COLO829 (cell line): Measurements from ENCODE around the gene RPF1.
A peak's percentile ranks its signal among the peaks of the same experiment; 100 is the strongest.
"Not testable (repeated sequence)": the region's sequence is repeated elsewhere in the genome, so short reads cannot be mapped to it uniquely, and the experiment has no call there.

Experiments used
- DNase-seq: peaks from one replicate; pipeline ENCODE4 v3.0.0; 2012; ENCODE audit warnings: low spot score

The RPF1 gene

GRCh38 chr1:84478876-84479868, at the start of gene RPF1:
Gene RPF1 (plus strand): TSS chr1:84479266. CDS start chr1:84479282, 16 bp downstream.
- peak; percentile 59 for DNase-seq

GRCh38 chr1:84430546-84430945, 48.5 kb upstream of the RPF1 start:
- no peak for DNase-seq

DNA sequence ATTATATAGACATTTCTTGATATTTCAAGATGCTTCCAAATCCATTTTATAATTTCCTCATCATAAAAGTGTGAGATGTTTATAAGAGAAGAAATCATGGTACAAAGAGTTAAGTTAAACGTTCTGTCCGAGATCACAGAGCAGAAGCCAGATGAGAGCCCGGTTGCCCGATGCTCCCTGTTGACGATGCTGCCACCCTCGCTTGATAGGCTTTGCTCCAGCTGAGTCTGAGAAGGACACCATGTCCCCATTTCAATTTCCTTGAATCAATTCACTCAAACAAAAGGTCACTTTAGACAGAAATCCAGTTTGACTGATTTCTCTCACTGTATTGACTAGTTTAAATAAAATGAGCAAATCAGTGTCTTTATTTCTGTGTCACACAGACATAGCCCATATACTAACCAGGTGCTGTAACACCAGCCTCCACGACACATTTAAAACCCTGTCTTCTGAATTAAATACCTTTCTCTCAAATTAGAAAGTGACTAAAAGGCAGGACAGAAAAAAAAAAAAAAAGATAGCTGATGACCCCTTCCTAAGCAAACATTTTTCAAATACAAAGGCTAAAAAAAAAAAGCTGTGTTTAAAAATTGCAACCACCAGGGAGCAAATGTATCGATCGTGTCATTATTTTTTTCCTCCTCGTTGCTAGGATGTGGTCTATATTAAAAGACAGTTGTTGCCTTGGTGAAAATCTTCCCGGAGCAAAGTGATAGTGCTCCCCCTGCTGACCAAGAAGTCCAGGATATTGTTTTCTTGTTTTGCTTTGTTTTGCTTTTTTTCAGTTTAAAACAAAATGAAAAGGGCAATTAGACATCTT, 45.6 kb upstream of the RPF1 start:
- DNase-seq = peak; percentile 50

GRCh38 chr1:84434081-84434769, 44.8 kb upstream of the RPF1 start:
- DNase-seq = no peak

- DNase-seq = no peak
Measured at GRCh38 chr1:84434801-84435549, 44.1 kb upstream of the RPF1 start.

DNA sequence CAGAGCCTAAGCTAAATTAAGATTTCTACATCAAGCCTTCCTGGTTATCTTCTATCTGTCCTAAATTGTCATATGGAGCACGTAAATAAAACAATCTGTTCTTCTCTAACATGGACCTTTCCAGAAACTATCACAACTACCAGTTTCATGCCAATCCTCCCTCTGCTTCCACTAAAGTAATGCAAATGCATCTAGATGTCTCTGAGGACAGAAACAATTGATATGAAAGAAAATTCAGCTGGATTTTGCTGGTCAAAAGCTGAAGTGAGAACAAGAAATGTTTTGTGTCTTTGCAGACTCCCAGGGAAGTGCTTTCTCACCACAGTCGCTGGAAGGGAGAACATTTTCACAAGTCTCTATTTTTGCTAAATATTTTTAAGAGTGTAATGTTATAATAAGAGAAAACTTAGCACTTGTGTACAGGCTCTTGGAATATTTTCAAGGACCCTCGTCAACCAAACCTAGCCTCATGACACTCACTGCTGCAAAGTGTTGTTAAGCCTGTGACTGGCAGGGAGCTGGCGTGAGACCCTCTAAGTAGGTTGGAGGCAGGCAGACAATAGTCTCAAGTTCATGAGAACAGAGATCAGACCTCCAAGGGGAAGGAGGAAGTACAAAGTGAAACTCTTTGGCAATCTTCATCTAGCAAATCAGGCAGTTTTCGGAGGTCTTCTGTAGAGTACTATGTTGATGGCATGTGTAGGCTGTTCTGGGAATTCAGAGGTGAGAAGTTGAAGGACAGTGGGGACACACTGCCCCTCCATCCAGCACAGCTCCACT, 42.0 kb upstream of the RPF1 start:
- no peak for DNase-seq

GRCh38 chr1:84442256-84442655, 36.8 kb upstream of the RPF1 start:
- DNase-seq = peak; percentile 61

- not testable (repeated sequence) for DNase-seq
Measured at GRCh38 chr1:84442747-84443646, 36.1 kb upstream of the RPF1 start.

DNA sequence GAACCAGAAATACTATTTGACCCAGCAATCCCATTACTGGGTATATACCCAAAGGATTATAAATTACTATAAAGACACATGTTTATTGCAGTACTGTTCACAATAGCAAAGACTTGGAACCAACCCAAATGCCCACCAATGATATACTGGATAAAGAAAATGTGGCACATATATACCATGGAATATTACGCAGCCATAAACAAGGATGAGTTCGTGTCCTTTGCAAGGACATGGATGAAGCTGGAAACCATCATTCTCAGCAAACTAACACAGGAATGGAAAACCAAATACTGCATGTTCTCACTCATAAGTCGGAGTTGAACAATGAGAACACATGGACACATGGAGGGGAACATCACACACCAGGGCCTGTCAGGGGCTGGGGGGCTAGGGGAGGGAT, 30.4 kb upstream of the RPF1 start:
- not testable (repeated sequence) for DNase-seq

GRCh38 chr1:84450910-84451309, 28.2 kb upstream of the RPF1 start:
- DNase-seq = no peak

GRCh38 chr1:84452436-84452835, 26.6 kb upstream of the RPF1 start:
- no peak for DNase-seq

GRCh38 chr1:84462118-84462517, 16.9 kb upstream of the RPF1 start:
- no peak for DNase-seq

DNA sequence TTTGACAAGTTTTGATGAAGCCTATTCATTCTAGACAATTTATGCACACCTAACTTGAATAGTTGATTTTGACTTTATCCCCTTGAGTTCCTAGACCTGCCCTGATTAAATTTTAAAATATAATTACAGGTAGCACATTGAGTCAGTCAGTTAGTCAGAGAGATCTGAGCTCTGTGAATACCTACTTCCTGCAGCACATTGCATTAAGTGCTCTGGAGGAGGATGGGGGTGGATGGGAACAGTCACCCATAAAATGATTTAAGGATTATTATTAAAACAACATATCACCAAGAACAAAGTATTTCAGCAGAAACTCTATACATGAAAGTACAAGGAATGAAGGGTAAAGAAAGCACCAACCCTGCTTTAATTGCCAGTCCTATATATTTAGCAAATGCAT, 11.8 kb upstream of the RPF1 start:
- no peak for DNase-seq

GRCh38 chr1:84476225-84476624, 2.8 kb upstream of the RPF1 start:
- no peak for DNase-seq

DNA sequence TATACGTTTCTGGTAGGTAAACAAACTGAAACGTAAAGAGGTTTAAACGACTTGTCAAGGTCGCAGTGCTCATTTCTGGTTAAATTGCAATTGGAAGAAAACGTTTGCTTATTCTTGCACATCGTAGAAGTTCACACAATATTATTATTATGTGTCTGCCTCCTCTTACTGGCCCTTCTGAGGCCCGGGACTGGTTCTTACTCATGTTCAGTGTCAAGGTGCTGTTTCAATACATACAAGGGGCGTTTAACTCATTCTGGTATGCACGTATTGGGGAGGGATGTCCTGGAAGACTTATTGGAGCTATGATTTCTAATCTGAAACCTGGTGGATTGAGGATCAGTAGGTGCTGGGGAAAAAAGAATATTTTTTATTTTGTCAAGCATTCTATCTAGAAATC, 932 bp downstream of the RPF1 start:
- DNase-seq = no peak

DNA sequence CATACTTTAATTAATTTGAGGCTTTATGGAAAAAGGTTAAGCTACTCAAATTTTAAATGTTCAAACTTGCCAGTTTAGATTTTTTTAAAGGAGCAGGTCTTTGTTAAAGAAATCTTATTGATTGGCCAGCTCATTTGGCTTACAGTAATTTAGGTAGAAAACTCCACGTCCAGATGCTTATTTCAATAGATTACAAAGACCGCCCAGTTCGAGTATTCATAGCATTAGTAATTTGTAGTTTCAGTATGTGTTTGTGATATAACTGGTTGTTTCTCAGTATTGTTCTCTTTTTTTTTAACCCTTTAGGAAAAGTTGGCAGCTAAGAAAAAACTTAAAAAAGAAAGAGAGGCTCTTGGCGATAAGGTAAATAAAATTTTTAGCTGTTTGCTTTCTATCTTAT, 1.6 kb downstream of the RPF1 start:
- no peak for DNase-seq

DNA sequence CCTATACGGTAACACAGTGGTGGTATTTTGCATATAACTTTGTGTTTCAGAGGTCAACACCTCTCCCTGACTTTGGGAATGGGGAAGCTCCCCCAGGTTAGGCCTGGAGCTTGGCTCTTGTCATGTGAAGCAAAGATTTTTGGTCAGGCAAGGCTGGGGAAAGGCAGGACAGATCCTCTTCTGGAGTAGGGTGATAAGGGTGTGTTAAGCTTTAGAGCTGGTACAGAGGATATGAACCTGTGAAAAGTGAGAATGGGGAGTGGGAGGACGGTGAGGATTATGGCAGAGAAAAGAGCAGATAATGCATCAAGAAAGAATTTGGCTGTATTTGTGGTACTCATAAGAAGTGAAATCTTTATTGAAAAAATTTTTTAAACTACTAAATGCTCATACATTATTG, 2.3 kb downstream of the RPF1 start:
- DNase-seq = no peak

- no peak for DNase-seq
Measured at GRCh38 chr1:84488107-84488506, 9.0 kb downstream of the RPF1 start.

DNA sequence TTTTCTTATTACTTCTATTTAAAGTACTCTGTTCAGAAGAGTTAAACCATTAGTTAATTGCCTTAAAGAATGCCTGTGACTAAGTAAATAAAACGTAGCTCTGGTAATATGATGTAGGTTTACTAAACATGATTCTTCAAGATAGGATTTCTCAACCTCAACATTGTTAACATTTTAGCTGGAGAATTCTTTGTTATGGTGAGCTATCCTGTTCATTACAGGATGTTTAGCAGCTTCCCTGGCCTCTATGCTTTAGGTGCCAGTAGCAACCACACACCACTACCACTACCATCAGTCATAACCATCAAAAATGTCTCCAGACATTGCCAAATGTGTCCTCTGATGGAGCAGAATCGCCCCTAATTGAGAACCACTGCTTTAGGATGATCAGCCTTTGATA, 10.7 kb downstream of the RPF1 start:
- DNase-seq = no peak

DNA sequence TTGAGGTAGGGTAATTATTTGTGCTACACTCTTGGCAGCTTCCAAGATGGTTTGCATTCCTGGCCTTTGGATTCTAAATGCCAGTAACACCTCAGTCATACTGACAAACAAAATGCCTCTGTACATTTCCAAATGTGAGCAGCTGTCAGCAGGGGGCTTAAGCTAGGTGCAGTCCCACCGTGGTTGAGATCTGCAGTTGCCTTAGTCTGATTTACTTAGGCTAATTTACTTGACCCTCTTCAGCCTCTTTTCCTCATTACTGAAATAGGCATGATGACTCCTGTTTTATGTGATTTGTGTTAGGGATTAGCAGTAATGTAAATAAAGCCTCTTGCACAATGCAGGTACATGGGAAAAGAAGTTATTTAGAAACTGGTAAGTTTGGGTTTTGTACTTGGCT, 13.7 kb downstream of the RPF1 start:
- DNase-seq = no peak
